GF-D8 (cell line): ENCODE measurements around the gene CCDC17.

Experiments
- DNase-seq: peaks from one replicate; lab custom pipeline; 2025; lab: John Stamatoyannopoulos, UW

Gene CCDC17

GRCh38 chr1:45623972-45624371, at the start of gene CCDC17:
CCDC17 (minus strand) TSS chr1:45624054; CDS start chr1:45623909, 145 bp downstream.
- no peak for DNase-seq

- no peak for DNase-seq
Observed at GRCh38 chr1:45669859-45670655, 46.2 kb upstream of the CCDC17 start.

- no peak for DNase-seq
Observed at GRCh38 chr1:45669379-45669778, 45.5 kb upstream of the CCDC17 start.

- no peak for DNase-seq
Observed at GRCh38 chr1:45668526-45668925, 44.7 kb upstream of the CCDC17 start.

GRCh38 chr1:45667321-45668111, 43.7 kb upstream of the CCDC17 start:
- no peak for DNase-seq

GRCh38 chr1:45666836-45667235, 43.0 kb upstream of the CCDC17 start:
- no peak for DNase-seq

- no peak for DNase-seq
Observed at GRCh38 chr1:45660336-45660735, 36.5 kb upstream of the CCDC17 start.

GRCh38 chr1:45659222-45659621, 35.4 kb upstream of the CCDC17 start:
- DNase-seq = no peak

GRCh38 chr1:45658171-45658570, 34.3 kb upstream of the CCDC17 start:
- DNase-seq = no peak

GRCh38 chr1:45656573-45657226, 32.8 kb upstream of the CCDC17 start:
- no peak for DNase-seq

GRCh38 chr1:45654540-45655280, 30.9 kb upstream of the CCDC17 start:
- DNase-seq = no peak

GRCh38 chr1:45647248-45648021, 23.6 kb upstream of the CCDC17 start:
- DNase-seq = no peak

GRCh38 chr1:45644661-45645060, 20.8 kb upstream of the CCDC17 start:
- no peak for DNase-seq

GRCh38 chr1:45643978-45644377, 20.1 kb upstream of the CCDC17 start:
- no peak for DNase-seq

- DNase-seq = no peak
Observed at GRCh38 chr1:45643321-45643720, 19.5 kb upstream of the CCDC17 start.

- DNase-seq = no peak
Observed at GRCh38 chr1:45640293-45640692, 16.4 kb upstream of the CCDC17 start.

GRCh38 chr1:45635211-45635610, 11.4 kb upstream of the CCDC17 start:
- DNase-seq = no peak

GRCh38 chr1:45630429-45630828, 6.6 kb upstream of the CCDC17 start:
- DNase-seq = no peak

- no peak for DNase-seq
Observed at GRCh38 chr1:45629035-45629434, 5.2 kb upstream of the CCDC17 start.

GRCh38 chr1:45622524-45623394, 1.1 kb downstream of the CCDC17 start:
- DNase-seq = no peak
